K562 treated with DMSO at 1 percent for 48 hours (cell line): Measurements from ENCODE around the gene KRT77. TPM values are rescaled to one million over a fixed set of nuclear protein-coding genes. Genes with fewer than 3 reads are reported as not detected.

Experiments used
- total RNA-seq: library from RNA; unstranded; fragments of 300-600 nt; gene quantifications from 2 replicates; pipeline ENCODE4 v1.2.3, GENCODE V29; 2022; ENCODE audit warnings: low replicate concordance; ENCODE audit errors: extremely low read depth

KRT77 gene
- total RNA-seq, result not detected in 2 replicates

DNA sequence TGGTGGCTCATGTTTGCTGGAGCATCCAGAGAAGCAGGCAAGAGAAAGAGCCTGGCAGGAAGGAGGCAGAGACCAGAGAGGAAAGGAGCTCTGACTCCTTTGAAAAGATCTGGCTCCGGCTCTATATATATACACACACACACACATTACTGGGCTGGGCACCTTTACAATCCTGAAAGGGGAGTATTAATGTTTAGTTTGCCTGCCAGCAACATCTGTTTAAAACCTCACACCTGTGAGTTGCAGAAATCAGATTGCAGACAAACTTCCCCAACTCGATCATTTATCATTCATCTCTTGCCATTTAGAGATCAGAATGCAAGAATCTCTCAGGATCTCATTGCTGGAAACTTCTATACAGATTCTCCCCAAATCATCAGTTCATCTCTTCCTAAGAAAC, at the start of gene KRT77:
TSS of gene KRT77 (minus strand) at position 101 of the 400 bp plus-strand sequence. CDS start at position 11, 90 bp downstream.

DNA sequence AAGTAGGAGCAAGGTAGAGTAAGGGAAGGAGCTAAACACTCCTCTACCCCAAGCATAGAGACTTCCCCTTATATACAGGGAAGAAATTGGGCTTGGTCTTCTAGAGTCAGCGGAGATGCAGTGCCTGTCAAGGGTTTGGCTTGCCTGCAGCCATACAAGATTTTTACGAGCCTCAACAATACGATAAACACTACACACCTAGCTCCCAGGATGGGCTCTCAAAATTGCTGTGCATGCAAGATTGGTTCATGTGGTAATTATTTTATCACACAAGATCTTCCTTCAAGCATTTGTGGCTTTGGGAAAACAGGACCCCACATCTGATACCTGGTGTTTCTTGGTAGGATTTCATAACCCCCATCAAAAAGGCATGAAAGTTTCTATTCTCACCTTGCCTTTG, 23.0 kb downstream of the KRT77 start, which contains the start of gene KRT1:
TSS of gene KRT1 (minus strand) at position 45 of the 400 bp plus-strand sequence. CDS start 59 bp downstream, outside the sequence.

DNA sequence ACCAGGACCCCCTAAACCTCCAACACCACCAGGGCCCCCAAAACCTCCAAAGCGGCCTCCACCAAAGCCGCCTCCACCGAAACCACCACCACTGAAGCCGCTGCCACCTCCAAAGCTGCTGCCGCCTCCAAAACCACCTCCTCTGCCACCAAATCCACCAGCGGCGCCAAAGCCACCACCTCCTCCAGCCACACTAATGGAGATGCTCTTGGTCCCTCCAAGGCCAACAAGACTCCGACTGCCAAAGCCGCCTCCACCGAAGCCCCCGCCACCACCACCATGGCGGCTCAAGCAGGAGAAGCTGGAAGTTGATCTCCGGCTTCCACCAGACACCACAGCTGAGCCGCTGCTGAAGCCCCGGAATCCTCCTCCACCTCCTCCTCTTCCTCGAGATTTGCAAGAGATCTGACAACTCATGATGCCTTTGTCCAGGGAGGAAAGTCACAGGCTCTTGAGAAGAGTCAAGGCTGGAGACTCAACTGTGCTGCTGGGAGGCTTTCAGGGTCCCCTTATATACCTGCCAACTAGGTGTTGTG, 51.5 kb downstream of the KRT77 start, which contains the start of gene KRT2:
TSS of gene KRT2 (minus strand) at position 486 of the 536 bp plus-strand sequence. CDS start at position 417, 69 bp downstream.

Other genes with a start within 250 kb of the KRT77 start
- not detected in 2 replicates for gene KRT6C, start 229.7 kb downstream of the KRT77 start, total RNA-seq
- gene KRT6A, start 210.3 kb downstream of the KRT77 start, total RNA-seq, result not detected in 2 replicates
- gene KRT5, start 183.1 kb downstream of the KRT77 start, total RNA-seq, result not detected in 2 replicates
- gene KRT71, start 150.4 kb downstream of the KRT77 start, total RNA-seq, result not detected in 2 replicates
- not detected in 2 replicates for gene KRT74, start 129.7 kb downstream of the KRT77 start, total RNA-seq
- not detected in 2 replicates for gene KRT72, start 102.1 kb downstream of the KRT77 start, total RNA-seq
- gene KRT73, start 85.0 kb downstream of the KRT77 start, total RNA-seq, result not detected in 2 replicates
- not detected in 2 replicates for gene KRT2, start 51.3 kb downstream of the KRT77 start, total RNA-seq
- not detected in 2 replicates for gene KRT1, start 23.1 kb downstream of the KRT77 start, total RNA-seq
- not detected in 2 replicates for gene KRT76, start 73.8 kb upstream of the KRT77 start, total RNA-seq
- gene KRT3, start 92.6 kb upstream of the KRT77 start, total RNA-seq, result not detected in 2 replicates
- gene KRT4, start 110.6 kb upstream of the KRT77 start, total RNA-seq, result not detected in 2 replicates
- not detected in 2 replicates for gene KRT79, start 130.8 kb upstream of the KRT77 start, total RNA-seq
- not detected in 2 replicates for gene KRT78, start 145.5 kb upstream of the KRT77 start, total RNA-seq
- gene KRT8, start 201.6 kb upstream of the KRT77 start, total RNA-seq, result 606 TPM in 1 of 2 replicates, not detected in the other
- 246 TPM in 1 of 2 replicates, not detected in the other for gene KRT18, start 245.6 kb upstream of the KRT77 start, total RNA-seq